ENCODE data around the gene SUPT20HL2.
"Not testable (repeated sequence)": the region's sequence is repeated elsewhere in the genome, so short reads cannot be mapped to it uniquely, and the experiment has no call there.

The SUPT20HL2 gene

GRCh38 chrX:24309580-24310374 is 4.1 kb downstream of the SUPT20HL2 start:
- DNase-seq (ENCODE audit: low spot score), result not testable (repeated sequence)

GRCh38 chrX:24308803-24309202 is 5.1 kb downstream of the SUPT20HL2 start:
- DNase-seq (ENCODE audit: low spot score), result not testable (repeated sequence)

DNA sequence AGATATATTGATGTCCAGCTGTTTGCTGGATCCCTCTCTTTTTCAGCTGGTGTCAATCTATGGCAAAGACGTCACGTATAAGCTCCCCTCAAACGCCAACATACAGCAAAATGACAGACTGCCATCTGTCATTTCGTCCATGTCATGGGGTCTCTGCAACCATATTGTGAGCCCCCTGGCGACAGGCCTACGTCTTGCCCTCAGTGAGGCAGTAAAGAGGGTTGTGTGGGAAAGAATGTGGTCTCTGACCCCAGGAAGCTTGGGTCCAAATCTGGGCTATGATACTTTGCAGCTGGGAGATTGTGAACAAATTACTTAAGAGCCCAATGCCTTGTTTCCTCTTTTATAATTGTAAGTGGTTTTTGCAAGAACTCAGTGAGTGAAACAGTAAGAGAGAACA is 7.4 kb downstream of the SUPT20HL2 start:
- no peak for DNase-seq (ENCODE audit: low spot score)

DNA sequence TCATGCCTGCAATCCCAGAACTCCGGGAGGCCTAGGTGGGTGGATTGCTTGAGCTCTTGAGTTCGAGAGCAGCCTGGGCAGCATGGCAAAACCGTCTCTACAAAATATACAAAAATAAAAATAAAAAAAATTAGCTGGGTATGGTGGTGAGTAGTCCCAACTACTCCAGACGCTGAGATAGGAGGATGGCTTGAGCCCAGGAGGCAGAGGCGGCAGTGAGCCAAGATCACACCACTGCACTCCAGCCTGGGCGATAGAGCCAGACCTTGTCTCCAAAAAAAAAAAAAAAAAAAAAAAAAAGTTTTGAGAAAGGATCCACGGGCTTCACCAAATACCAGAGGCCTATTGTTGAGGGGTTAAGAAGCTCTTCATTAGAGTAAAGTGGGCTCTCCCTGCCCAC is 8.0 kb downstream of the SUPT20HL2 start:
- no peak for DNase-seq (ENCODE audit: low spot score)

DNA sequence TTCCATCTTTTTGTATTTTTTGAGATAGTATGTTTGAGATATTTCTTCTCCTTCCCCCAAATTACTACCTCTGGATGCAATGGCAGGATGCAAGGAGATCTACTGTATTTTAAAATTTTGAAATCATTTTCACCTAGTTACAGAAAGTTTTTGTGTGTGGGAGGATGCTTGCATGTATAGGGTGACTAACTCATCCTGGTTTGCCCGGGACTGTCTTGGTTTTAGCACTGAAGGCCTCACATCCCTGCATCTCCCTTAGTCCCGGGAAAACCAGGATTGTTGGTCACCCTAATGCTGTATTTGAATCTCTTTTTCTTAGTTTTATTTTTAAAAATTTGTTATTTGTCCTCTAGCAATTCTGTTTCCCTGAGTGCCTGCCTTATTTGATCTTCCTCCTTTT is 12.1 kb downstream of the SUPT20HL2 start:
- no peak for DNase-seq (ENCODE audit: low spot score)

- no peak for DNase-seq (ENCODE audit: low spot score)
These were observed 12.8 kb downstream of the SUPT20HL2 start for GRCh38 chrX:24301060-24301459.

DNA sequence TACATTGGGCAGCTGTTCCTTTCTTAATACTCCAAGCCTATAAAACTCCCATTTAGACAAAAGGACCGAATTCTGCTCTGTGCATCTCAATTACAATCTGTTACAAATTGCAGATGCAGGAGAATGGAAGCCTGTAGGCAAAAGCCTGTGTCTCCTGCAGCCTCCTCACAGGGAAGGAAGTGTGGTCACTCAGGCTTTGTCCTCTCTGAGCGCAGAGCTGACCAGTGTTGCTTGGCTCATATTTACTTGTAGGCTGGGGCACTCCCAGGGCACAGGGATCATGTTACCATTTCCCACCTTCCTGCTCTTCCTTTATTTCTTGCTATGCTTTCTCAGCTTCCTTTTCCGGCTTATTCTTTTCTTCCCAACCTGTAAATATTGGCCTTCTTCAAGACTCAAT is 15.7 kb downstream of the SUPT20HL2 start:
- no peak for DNase-seq (ENCODE audit: low spot score)

- no peak for DNase-seq (ENCODE audit: low spot score)
These were observed 19.2 kb downstream of the SUPT20HL2 start for GRCh38 chrX:24294619-24295018.

- DNase-seq (ENCODE audit: low spot score), result no peak
These were observed 20.5 kb downstream of the SUPT20HL2 start for GRCh38 chrX:24293412-24293811.

- DNase-seq (ENCODE audit: low spot score), result no peak
These were observed 21.5 kb downstream of the SUPT20HL2 start for GRCh38 chrX:24292353-24292752.

- DNase-seq (ENCODE audit: low spot score), result no peak
These were observed 28.8 kb downstream of the SUPT20HL2 start for GRCh38 chrX:24285082-24285481.

DNA sequence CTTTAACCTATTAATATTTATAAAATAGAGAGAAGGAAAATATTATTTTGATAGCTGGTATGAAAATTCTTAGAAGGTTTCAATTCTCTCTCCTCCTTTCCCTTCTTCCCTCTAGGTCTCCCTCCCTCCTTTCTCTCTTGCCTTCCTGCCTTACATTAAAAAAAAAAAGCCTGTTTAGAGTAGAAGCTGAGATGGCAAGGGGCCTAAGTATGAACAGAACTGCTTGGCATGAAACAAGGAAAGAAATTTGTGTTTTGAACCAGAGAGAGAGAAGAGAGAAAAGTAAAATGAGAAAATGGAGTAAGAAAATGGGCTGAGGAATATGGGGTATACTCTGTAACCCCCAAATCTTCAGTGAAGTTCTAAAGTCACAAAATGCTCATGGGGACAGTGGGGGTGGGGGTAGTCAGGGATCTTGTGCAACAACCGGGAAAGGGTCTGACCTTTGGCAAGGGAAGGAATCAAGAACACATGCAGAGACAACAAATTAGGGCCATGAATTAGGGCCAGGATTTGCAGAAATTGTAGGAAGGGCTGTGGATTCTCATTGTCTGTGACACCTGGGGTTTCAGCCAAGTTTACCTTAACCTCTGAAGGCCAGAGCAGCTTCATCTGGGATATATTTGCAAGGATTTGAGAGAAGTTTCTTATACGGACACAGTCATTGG is 30.6 kb downstream of the SUPT20HL2 start:
- no peak for DNase-seq (ENCODE audit: low spot score)

GRCh38 chrX:24282381-24283126 is 31.3 kb downstream of the SUPT20HL2 start:
- no peak for DNase-seq (ENCODE audit: low spot score)

GRCh38 chrX:24277405-24277804 is 36.5 kb downstream of the SUPT20HL2 start:
- no peak for DNase-seq (ENCODE audit: low spot score)

GRCh38 chrX:24276015-24276414 is 37.9 kb downstream of the SUPT20HL2 start:
- no peak for DNase-seq (ENCODE audit: low spot score)

- no peak for DNase-seq (ENCODE audit: low spot score)
These were observed 42.6 kb downstream of the SUPT20HL2 start for GRCh38 chrX:24271262-24271661.

GRCh38 chrX:24268786-24269185 is 45.1 kb downstream of the SUPT20HL2 start:
- DNase-seq (ENCODE audit: low spot score), result no peak

DNA sequence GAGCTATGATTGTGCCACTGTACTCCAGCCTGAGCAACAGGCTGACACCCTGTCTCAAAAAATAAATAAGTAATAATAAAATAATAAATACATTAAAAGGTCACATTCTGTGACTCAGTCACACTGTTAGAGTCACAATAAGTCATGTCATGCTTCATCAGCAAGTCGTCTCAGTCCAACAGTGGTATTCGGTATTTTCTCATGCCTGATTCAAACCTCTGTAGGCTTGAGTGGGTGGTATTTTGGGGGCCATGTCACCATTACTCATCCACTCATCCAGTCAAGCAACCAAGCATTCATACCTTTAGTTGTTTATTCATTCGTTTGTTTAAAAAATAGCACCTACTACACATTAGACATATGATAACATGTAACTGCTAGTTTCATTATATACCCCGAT is 46.9 kb downstream of the SUPT20HL2 start:
- DNase-seq (ENCODE audit: low spot score), result no peak

DNA sequence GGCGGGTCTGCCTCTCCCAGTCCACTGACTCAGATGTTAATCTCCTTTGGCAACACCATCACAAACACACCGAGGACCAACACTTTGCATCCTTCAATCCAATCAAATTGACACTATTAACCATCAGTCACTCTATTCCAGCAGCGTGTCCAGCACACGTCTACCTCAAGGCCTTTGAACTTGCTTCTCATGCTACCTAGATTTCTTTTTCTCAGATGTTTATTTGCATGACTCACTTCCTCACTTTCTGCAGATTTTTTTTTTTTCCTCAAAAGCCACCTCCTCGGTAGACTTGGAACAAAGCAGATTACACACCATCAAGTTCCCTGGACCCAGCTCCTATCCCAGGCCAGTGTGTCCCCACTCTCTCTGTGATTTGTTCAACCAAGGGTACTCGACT is 49.5 kb downstream of the SUPT20HL2 start:
- no peak for DNase-seq (ENCODE audit: low spot score)

- DNase-seq (ENCODE audit: low spot score), result no peak
These were observed 51.6 kb downstream of the SUPT20HL2 start for GRCh38 chrX:24262309-24262708.
